ENCODE data around the gene TPGS1.

The TPGS1 gene

GRCh38 chr19:533364-534058 lies 26.2 kb downstream of the TPGS1 start:
- no peak overlapping the region for H3K27ac Mint-ChIP-seq
- ATAC-seq (no peak), DNase-seq (no peak)
- H3K27me3 Mint-ChIP-seq = no peaks in the 10 kb centered on the region
- peaks cover 24% of the 10 kb centered on the region for H3K4me1 Mint-ChIP-seq
- H3K36me3 Mint-ChIP-seq (ENCODE audit: low read depth) = peaks cover 1% of the 10 kb centered on the region
- H3K9me3 Mint-ChIP-seq = no peaks in the 10 kb centered on the region
- H3K4me3 Mint-ChIP-seq = peak overlapping the region; percentile 87

- Mint-ChIP-seq H3K27ac (no peak overlapping the region), H3K27me3 (no peaks in the 10 kb centered on the region), H3K36me3 (ENCODE audit: low read depth) (peaks cover 3% of the 10 kb centered on the region), H3K4me1 (peaks cover 24% of the 10 kb centered on the region), H3K9me3 (no peaks in the 10 kb centered on the region), H3K4me3 (peak overlapping the region; percentile 87)
- ATAC-seq = no peak
- no peak for DNase-seq
Measured at GRCh38 chr19:534088-534487, 26.8 kb downstream of the TPGS1 start.

- H3K9me3 Mint-ChIP-seq = no peaks in the 10 kb centered on the region
- no peak overlapping the region for H3K27ac Mint-ChIP-seq
- DNase-seq (no peak), ATAC-seq (no peak)
- H3K36me3 Mint-ChIP-seq (ENCODE audit: low read depth) = peaks cover 3% of the 10 kb centered on the region
- no peaks in the 10 kb centered on the region for H3K27me3 Mint-ChIP-seq
- H3K4me3 Mint-ChIP-seq = no peak overlapping the region
- peaks cover 21% of the 10 kb centered on the region for H3K4me1 Mint-ChIP-seq
Measured at GRCh38 chr19:535017-535835, 27.9 kb downstream of the TPGS1 start.

GRCh38 chr19:536031-536880 lies 29.0 kb downstream of the TPGS1 start:
- no peak for ATAC-seq
- Mint-ChIP-seq H3K27ac (no peak overlapping the region), H3K36me3 (ENCODE audit: low read depth) (peaks cover 3% of the 10 kb centered on the region), H3K27me3 (no peaks in the 10 kb centered on the region), H3K4me1 (peaks cover 15% of the 10 kb centered on the region), H3K4me3 (no peak overlapping the region), H3K9me3 (no peaks in the 10 kb centered on the region)
- DNase-seq = no peak

- ATAC-seq (no peak), DNase-seq (no peak)
- Mint-ChIP-seq H3K27me3 (no peaks in the 10 kb centered on the region), H3K27ac (no peak overlapping the region), H3K4me3 (no peak overlapping the region), H3K36me3 (ENCODE audit: low read depth) (peaks cover 3% of the 10 kb centered on the region), H3K9me3 (no peaks in the 10 kb centered on the region), H3K4me1 (peaks cover 15% of the 10 kb centered on the region)
Measured at GRCh38 chr19:536881-537404, 29.6 kb downstream of the TPGS1 start.

- H3K9me3 Mint-ChIP-seq = no peaks in the 10 kb centered on the region
- peaks cover 14% of the 10 kb centered on the region for H3K4me1 Mint-ChIP-seq
- DNase-seq = no peak
- H3K4me3 Mint-ChIP-seq = no peak overlapping the region
- no peak for ATAC-seq
- peaks cover 5% of the 10 kb centered on the region for H3K36me3 Mint-ChIP-seq (ENCODE audit: low read depth)
- H3K27ac Mint-ChIP-seq = no peak overlapping the region
- no peaks in the 10 kb centered on the region for H3K27me3 Mint-ChIP-seq
Measured at GRCh38 chr19:538641-539428, 31.5 kb downstream of the TPGS1 start.

GRCh38 chr19:539429-540030 lies 32.2 kb downstream of the TPGS1 start:
- H3K36me3 Mint-ChIP-seq (ENCODE audit: low read depth) = peaks cover 5% of the 10 kb centered on the region
- no peak overlapping the region for H3K4me3 Mint-ChIP-seq
- H3K9me3 Mint-ChIP-seq = no peaks in the 10 kb centered on the region
- H3K4me1 Mint-ChIP-seq = peaks cover 15% of the 10 kb centered on the region
- H3K27ac Mint-ChIP-seq = no peak overlapping the region
- H3K27me3 Mint-ChIP-seq = no peaks in the 10 kb centered on the region
- ATAC-seq = no peak
- DNase-seq = no peak

- H3K9me3 Mint-ChIP-seq = no peaks in the 10 kb centered on the region
- no peak for ATAC-seq
- no peak for DNase-seq
- H3K36me3 Mint-ChIP-seq (ENCODE audit: low read depth) = peaks cover 5% of the 10 kb centered on the region
- no peaks in the 10 kb centered on the region for H3K27me3 Mint-ChIP-seq
- no peak overlapping the region for H3K27ac Mint-ChIP-seq
- H3K4me3 Mint-ChIP-seq = no peak overlapping the region
- H3K4me1 Mint-ChIP-seq = peaks cover 19% of the 10 kb centered on the region
Measured at GRCh38 chr19:540867-541637, 33.8 kb downstream of the TPGS1 start.

GRCh38 chr19:541699-542098 lies 34.4 kb downstream of the TPGS1 start:
- no peak for DNase-seq
- Mint-ChIP-seq H3K9me3 (no peaks in the 10 kb centered on the region), H3K36me3 (ENCODE audit: low read depth) (peaks cover 5% of the 10 kb centered on the region), H3K27ac (no peak overlapping the region), H3K27me3 (no peaks in the 10 kb centered on the region), H3K4me1 (peaks cover 19% of the 10 kb centered on the region), H3K4me3 (no peak overlapping the region)
- ATAC-seq = no peak

- peaks cover 5% of the 10 kb centered on the region for H3K36me3 Mint-ChIP-seq (ENCODE audit: low read depth)
Measured at GRCh38 chr19:542173-542866, 35.0 kb downstream of the TPGS1 start.

GRCh38 chr19:543910-544608 lies 36.8 kb downstream of the TPGS1 start, which contains the start of gene GZMM:
Gene GZMM (plus strand): TSS chr19:544053. CDS start chr19:544072, 19 bp downstream.
- Mint-ChIP-seq H3K9me3 (no peaks in the 10 kb centered on the region), H3K27ac (peak within 1 kb of the TSS; percentile 79), H3K27me3 (no peaks in the 10 kb centered on the region), H3K4me1 (peaks cover 26% of the 10 kb centered on the region), H3K36me3 (ENCODE audit: low read depth) (peaks cover 6% of the 10 kb centered on the region), H3K4me3 (peak within 1 kb of the TSS; percentile 81)
- peak; percentile 84 for ATAC-seq
- peak; percentile 77 for DNase-seq

More at GRCh38 chr19:542173-542866, 35.0 kb downstream of the TPGS1 start:
- Mint-ChIP-seq H3K4me1 (peaks cover 19% of the 10 kb centered on the region), H3K9me3 (no peaks in the 10 kb centered on the region), H3K27ac (no peak overlapping the region), H3K27me3 (no peaks in the 10 kb centered on the region), H3K4me3 (no peak overlapping the region)
- DNase-seq (no peak), ATAC-seq (no peak)

- DNase-seq = no peak
- Mint-ChIP-seq H3K9me3 (no peaks in the 10 kb centered on the region), H3K36me3 (ENCODE audit: low read depth) (peaks cover 6% of the 10 kb centered on the region), H3K27me3 (no peaks in the 10 kb centered on the region), H3K4me3 (no peak overlapping the region), H3K4me1 (peaks cover 26% of the 10 kb centered on the region), H3K27ac (no peak overlapping the region)
- ATAC-seq = no peak
Measured at GRCh38 chr19:547117-547516, 39.8 kb downstream of the TPGS1 start.
